IMR-90 (cell line): ENCODE measurements around the gene AMIGO2.

Experiments
- BHLHE40 ChIP-seq: fragments of 150-350 bp; IDR thresholded peaks from 2 replicates; pipeline ENCODE4 v1.6.1; 2016; ENCODE audit warnings: mild to moderate bottlenecking, low read depth, low read length
- CTCF ChIP-seq: conservative IDR thresholded peaks from 2 replicates; pipeline ENCODE4 v1.5.1; 2012; ENCODE audit warnings: mild to moderate bottlenecking, low read depth, low read length, improper control_type of control experiment
- POLR2A ChIP-seq: IDR thresholded peaks from 2 replicates; pipeline ENCODE4 v1.6.1; 2012; ENCODE audit warnings: mild to moderate bottlenecking, low read depth, low read length

GRCh38 chr12:47123730-47124129 is 44.0 kb upstream of the AMIGO2 start:
- TF ChIP-seq CTCF = no peak
- TF ChIP-seq POLR2A = no peak
- TF ChIP-seq BHLHE40 = no peak
